H1 (cell line): ENCODE results near the gene GRIK2. TPM values are rescaled to one million over a fixed set of nuclear protein-coding genes. Genes with fewer than 3 reads are reported as not detected.

Experiments
- CTCF ChIA-PET: fragments of 300-600 bp; sonication (Branson Sonifier 250); formaldehyde crosslinking; loops from one replicate; lab custom pipeline; 2021; ENCODE audit not compliant: partially characterized antibody; lab: Charles Lee
- POLR2A ChIA-PET: fragments of 300-600 bp; sonication (Branson Sonifier 250); formaldehyde crosslinking; loops from one replicate; lab custom pipeline; 2021; ENCODE audit warnings: inconsistent platforms; ENCODE audit not compliant: partially characterized antibody; lab: Charles Lee
- DNase-seq, 2 experiments: peaks; one replicate each; pipeline versions ENCODE4 v3.0.0 to v3.0.0-alpha.2; 2010 to 2022; ENCODE audit warnings: low spot score in 2 of 2, low read depth in 1 of 2, mixed read lengths in 1 of 2
- FAIRE-seq: peaks from 2 replicates; lab custom pipeline; 2011; peaks lifted over from hg19 to GRCh38; lab: Jason Lieb, UNC
- H2AFZ ChIP-seq: 2 replicates; pipeline ENCODE4 v1.8.1; 2012; ENCODE audit warnings: low read length, inconsistent platforms
- H2AK5ac ChIP-seq: 2 replicates; pipeline ENCODE4 v1.6.1; 2013; ENCODE audit warnings: low read depth, low read length
- H2BK120ac ChIP-seq: replicated peaks from 2 replicates; pipeline ENCODE3; 2013; ENCODE audit warnings: low read depth, low read length, inconsistent platforms
- H2BK12ac ChIP-seq: 2 replicates; pipeline ENCODE4 v1.6.1; 2013; ENCODE audit warnings: low read depth, low read length
- H2BK15ac ChIP-seq: 2 replicates; pipeline ENCODE4 v1.6.1; 2013; ENCODE audit warnings: low read length
- H2BK20ac ChIP-seq: 2 replicates; pipeline ENCODE4 v1.6.1; 2013; ENCODE audit warnings: low read length
- H2BK5ac ChIP-seq: 2 replicates; pipeline ENCODE4 v1.6.1; 2013; ENCODE audit warnings: low read depth, low read length
- H3K14ac ChIP-seq: 2 replicates; pipeline ENCODE4 v1.6.1; 2013; ENCODE audit warnings: inconsistent platforms; ENCODE audit not compliant: insufficient read length
- H3K18ac ChIP-seq: 2 replicates; pipeline ENCODE4 v1.6.1; 2013; ENCODE audit warnings: low read length; ENCODE audit errors: extremely low read depth
- H3K23ac ChIP-seq: 2 replicates; pipeline ENCODE4 v1.6.1; 2013; ENCODE audit warnings: inconsistent platforms; ENCODE audit not compliant: insufficient read length
- H3K23me2 ChIP-seq: 2 replicates; pipeline ENCODE4 v1.6.1; 2013; ENCODE audit warnings: low read depth, low read length
- H3K27ac ChIP-seq: 2 replicates; pipeline ENCODE4 v1.6.1; 2011; ENCODE audit warnings: low read depth, low read length, inconsistent platforms
- H3K27me3 ChIP-seq, 4 experiments: replicated peaks in 1 of 4; 1 replicate in 1 of 4; 2 replicates in 3 of 4; pipeline versions ENCODE4 v1.6.1 to v1.8.1; 2011 to 2013; ENCODE audit warnings: low read length in 3 of 4, mild to moderate bottlenecking in 3 of 4, inconsistent platforms in 2 of 4, mixed read lengths in 2 of 4, moderate library complexity in 1 of 4; ENCODE audit not compliant: control insufficient read depth in 3 of 4, insufficient read depth in 3 of 4; ENCODE audit errors: extremely low read depth in 1 of 4
- H3K36me3 ChIP-seq, 4 experiments: 2 replicates each; pipeline versions ENCODE4 v1.6.1 to v1.8.1; 2011 to 2013; ENCODE audit warnings: mild to moderate bottlenecking in 4 of 4, low read length in 3 of 4, moderate library complexity in 2 of 4, control low read depth in 1 of 4, inconsistent platforms in 1 of 4; ENCODE audit not compliant: insufficient read depth in 4 of 4, control insufficient read depth in 2 of 4
- H3K4ac ChIP-seq: replicated peaks from 2 replicates; pipeline ENCODE3; 2013; ENCODE audit warnings: low read length, low read depth, mixed read lengths, inconsistent platforms; ENCODE audit not compliant: insufficient read length
- H3K4me1 ChIP-seq, 4 experiments: replicated peaks in 1 of 4; 1 replicate in 1 of 4; 2 replicates in 3 of 4; pipeline versions ENCODE4 v1.6.1 to v1.8.1; 2011 to 2013; ENCODE audit warnings: low read length in 3 of 4, inconsistent platforms in 2 of 4, mixed read lengths in 1 of 4; ENCODE audit not compliant: insufficient read depth in 4 of 4, control insufficient read depth in 3 of 4
- H3K4me2 ChIP-seq, 2 experiments: 2 replicates each; pipeline versions ENCODE4 v1.6.1 to v1.8.1; 2011 to 2013; ENCODE audit warnings: low read depth in 2 of 2, low read length in 2 of 2, control low read depth in 1 of 2, inconsistent platforms in 1 of 2, mild to moderate bottlenecking in 1 of 2; ENCODE audit not compliant: insufficient read depth in 1 of 2
- H3K4me3 ChIP-seq, 4 experiments: fragments of 200-600, 300-600 bp in 1 of 4; sonication (generic), shearing (Covaris generic), sonication (Bioruptor Twin) in 1 of 4; 2 replicates each; pipeline versions ENCODE4 v1.5.1 to v1.8.1; 2011 to 2016; ENCODE audit warnings: low read length in 4 of 4, low read depth in 3 of 4, control low read depth in 2 of 4, inconsistent platforms in 2 of 4, mild to moderate bottlenecking in 2 of 4, mixed read lengths in 1 of 4, moderate library complexity in 1 of 4; ENCODE audit not compliant: insufficient read depth in 2 of 4; ENCODE audit errors: extremely low read depth in 1 of 4
- H3K56ac ChIP-seq: replicated peaks from 2 replicates; pipeline ENCODE3; 2013; ENCODE audit warnings: low read depth, mild to moderate bottlenecking, mixed read lengths, low read length, inconsistent platforms; ENCODE audit not compliant: insufficient read length
- H3K79me1 ChIP-seq: 2 replicates; pipeline ENCODE4 v1.6.1; 2013; ENCODE audit warnings: low read depth, low read length, control low read depth
- H3K79me2 ChIP-seq, 2 experiments: 2 replicates each; pipeline versions ENCODE4 v1.6.1 to v1.8.1; 2012 to 2013; ENCODE audit warnings: low read length in 2 of 2, mild to moderate bottlenecking in 2 of 2, inconsistent platforms in 1 of 2; ENCODE audit not compliant: insufficient read depth in 2 of 2, control insufficient read depth in 1 of 2
- H3K9ac ChIP-seq, 4 experiments: replicated peaks in 1 of 4; 1 replicate in 1 of 4; 2 replicates in 3 of 4; pipeline versions ENCODE4 v1.6.1 to v1.8.1; 2011 to 2013; ENCODE audit warnings: low read depth in 3 of 4, low read length in 3 of 4, control low read depth in 2 of 4, mild to moderate bottlenecking in 2 of 4, moderate library complexity in 2 of 4, inconsistent platforms in 1 of 4; ENCODE audit errors: extremely low read depth in 1 of 4
- H3K9me3 ChIP-seq, 2 experiments: 2 replicates each; pipeline versions ENCODE4 v1.6.1 to v1.8.1; 2012 to 2013; ENCODE audit warnings: mild to moderate bottlenecking in 2 of 2, moderate library complexity in 2 of 2, control low read depth in 1 of 2, inconsistent platforms in 1 of 2, low read depth in 1 of 2, low read length in 1 of 2, mixed read lengths in 1 of 2; ENCODE audit not compliant: insufficient read depth in 2 of 2
- H4K20me1 ChIP-seq, 2 experiments: replicated peaks in 1 of 2; 2 replicates each; pipeline versions ENCODE3 to v1.8.1; 2011 to 2013; ENCODE audit warnings: inconsistent platforms in 2 of 2, low read length in 2 of 2, mild to moderate bottlenecking in 1 of 2; ENCODE audit not compliant: insufficient read depth in 2 of 2, control insufficient read depth in 1 of 2
- H4K5ac ChIP-seq: 2 replicates; pipeline ENCODE4 v1.6.1; 2013; ENCODE audit warnings: low read length, low read depth, mixed read lengths, inconsistent platforms; ENCODE audit not compliant: insufficient read length
- H4K8ac ChIP-seq: 2 replicates; pipeline ENCODE4 v1.8.0; 2013; ENCODE audit warnings: mild to moderate bottlenecking, moderate library complexity, low read length, inconsistent platforms; ENCODE audit not compliant: insufficient read depth; ENCODE audit errors: extremely low read depth
- H4K91ac ChIP-seq: replicated peaks from 2 replicates; pipeline ENCODE3; 2013; ENCODE audit warnings: low read length, mixed read lengths, inconsistent platforms; ENCODE audit not compliant: insufficient read length
- EZH2 ChIP-seq: fragments of 200-600 bp; sonication (generic); IDR thresholded peaks from 2 replicates; pipeline ENCODE4 v1.7.1; 2012; ENCODE audit warnings: low read depth, mild to moderate bottlenecking, moderate library complexity, low read length, inconsistent platforms; ENCODE audit not compliant: severe bottlenecking
- WGBS, 2 experiments: shearing (Covaris generic) in 1 of 2; methylation state at CpG; one replicate each; pipeline versions ENCODE4 v1.1.6 to v1.1.7; 2013 to 2015; ENCODE audit warnings: low lambda C conversion rate in 2 of 2, mixed read lengths in 2 of 2, inconsistent platforms in 1 of 2, low coverage in 1 of 2, missing lambda C conversion rate in 1 of 2; ENCODE audit not compliant: insufficient replicate concordance in 2 of 2, insufficient coverage in 1 of 2, insufficient read length in 1 of 2; ENCODE audit errors: extremely low coverage in 1 of 2, missing lambda C conversion rate in 1 of 2; 5-methylcytosine and 5-hydroxymethylcytosine counted together
- polyA plus RNA-seq, 7 experiments: library from polyadenylated mRNA; depleted of rRNA in 3 of 7; stranded (reverse) in 5 of 7; unstranded in 2 of 7; fragments of >200 nt in 5 of 7; fragments of 200-250 nt in 2 of 7; gene quantifications; 1 replicate in 5 of 7; 2 replicates in 1 of 7; 4 replicates in 1 of 7; pipeline versions ENCODE4 v1.2.1 to v1.2.3, GENCODE V29; 2011 to 2013; ENCODE audit warnings: missing spikeins in 2 of 7, mixed read lengths in 2 of 7
- total RNA-seq: library from RNA; stranded (reverse); fragmentation: NEBNext Ultra II Directional; extraction: Animal tissue kit (Norgen Biotek cat#: 25700); gene quantifications from 2 replicates; pipeline ENCODE4 v1.2.1, GENCODE V29; 2021
- TF ChIP-seq, protein P1 (sequence below): IDR thresholded peaks from 2 replicates; pipeline ENCODE4 v1.6.1; 2011; ENCODE audit warnings: low read depth, mild to moderate bottlenecking, low read length; ENCODE audit not compliant: insufficient read depth

GRIK2 gene
- total and polyA plus RNA-seq, 2 of the 8 experiments (the other 6 are each of a cell fraction or from before 2014, with no cell fraction given), result 1.8 to 2.2 TPM

GRCh38 chr6:101534821-101535220 lies 141.3 kb downstream of the GRIK2 start:
- Histone ChIP-seq H2BK120ac (no peak overlapping the region), H2AK5ac (no peak overlapping the region), H3K27me3 (peaks cover 0 to 1% (median 0%) of the 10 kb centered on the region in 4 experiments; a peak in 1 of 7 replicates), H3K4me1 (no peaks in the 10 kb centered on the region), H3K4me3 (no peak overlapping the region), H2BK5ac (no peak overlapping the region), H2BK12ac (no peak overlapping the region), H4K91ac (no peak overlapping the region), H3K23me2 (no peaks in the 10 kb centered on the region; the same call in 1 of the 2 replicates), H2AFZ (no peak overlapping the region), H3K14ac (no peak overlapping the region), H2BK20ac (no peak overlapping the region), H3K56ac (no peak overlapping the region), H4K8ac (no peak overlapping the region), H2BK15ac (no peak overlapping the region), H3K36me3 (no peaks in the 10 kb centered on the region), H3K79me2 (no peaks in the 10 kb centered on the region), H3K23ac (no peak overlapping the region), H4K5ac (no peak overlapping the region), H3K79me1 (no peaks in the 10 kb centered on the region), H4K20me1 (no peaks in the 10 kb centered on the region), H3K4ac (no peak overlapping the region), H3K4me2 (no peak overlapping the region), H3K18ac (no peak overlapping the region), H3K9me3 (no peaks in the 10 kb centered on the region), H3K27ac (no peak overlapping the region), H3K9ac (no peak overlapping the region)
- TF ChIP-seq, protein P1, sequence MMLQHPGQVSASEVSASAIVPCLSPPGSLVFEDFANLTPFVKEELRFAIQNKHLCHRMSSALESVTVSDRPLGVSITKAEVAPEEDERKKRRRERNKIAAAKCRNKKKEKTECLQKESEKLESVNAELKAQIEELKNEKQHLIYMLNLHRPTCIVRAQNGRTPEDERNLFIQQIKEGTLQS, result no peak
- no peak for TF ChIP-seq EZH2
- FAIRE-seq (no peak), DNase-seq (no peak)
- 87% methylated on average over 3 of the region's 3 CpGs; no CpG with 5 or more reads in 1 of the 2 experiments for WGBS, 2 experiments
- ChIA-PET CTCF (no interaction called here), POLR2A (interaction anchor here (0.7 kb wide), 1 partner anchor 8 kb away, joined by 4 read pairs; no protein-coding TSS in a partner anchor)
